Neural cell (in vitro differentiated cells): ENCODE data around the gene RPL36.

Experiments
- CTCF ChIP-seq: fragments of 450-650 bp; IDR thresholded peaks from 2 replicates; pipeline ENCODE4 v1.5.1; 2014; ENCODE audit warnings: antibody characterized with exemption, mild to moderate bottlenecking, moderate library complexity; ENCODE audit not compliant: poor library complexity, severe bottlenecking
- POLR2AphosphoS5 ChIP-seq: IDR thresholded peaks from 2 replicates; pipeline ENCODE4 v1.6.1; 2012
- RAD21 ChIP-seq: fragments of 450-650 bp; conservative IDR thresholded peaks from 2 replicates; pipeline ENCODE4 v1.6.1; 2014; ENCODE audit warnings: antibody characterized with exemption, mild to moderate bottlenecking, moderate library complexity
- SMC3 ChIP-seq: fragments of 450-650 bp; conservative IDR thresholded peaks from 2 replicates; pipeline ENCODE4 v1.6.1; 2014; ENCODE audit warnings: antibody characterized with exemption, mild to moderate bottlenecking, moderate library complexity; ENCODE audit not compliant: poor library complexity
- TAF1 ChIP-seq: IDR thresholded peaks from 2 replicates; pipeline ENCODE4 v1.6.1; 2012; ENCODE audit warnings: low read depth

- TF ChIP-seq POLR2AphosphoS5 (no peak), CTCF (no peak), RAD21 (no peak), TAF1 (no peak), SMC3 (no peak)
Measured at GRCh38 chr19:5713228-5713627, 23.1 kb downstream of the RPL36 start.
